Gastroesophageal sphincter (tissue), 4 donors: Measurements from ENCODE around the gene TNS3. TPM values are rescaled to one million over a fixed set of nuclear protein-coding genes. Genes with fewer than 3 reads are reported as not detected.

Source experiments
- ATAC-seq: fragments of 150-250 bp; one replicate; pipeline ENCODE4 v1.9.1; 2016; ENCODE audit warnings: mild to moderate bottlenecking, moderate library complexity
- H3K27ac ChIP-seq, 4 donors: fragments of 200-600 bp; sonication (generic) in 3 of 4; 1 replicate in 3 of 4; 2 replicates in 1 of 4; pipeline ENCODE4 v1.5.1; 2016 to 2019
- H3K27me3 ChIP-seq: fragments of 200-600 bp; sonication (generic); one replicate; pipeline ENCODE4 v1.5.1; 2019
- H3K36me3 ChIP-seq, 2 donors: fragments of 200-600 bp; sonication (generic); one replicate each; pipeline ENCODE4 v1.5.1; 2019; ENCODE audit warnings: control low read depth in 1 of 2
- H3K4me1 ChIP-seq, 3 donors: fragments of 200-600 bp; sonication (generic); 1 replicate in 2 of 3; 2 replicates in 1 of 3; pipeline ENCODE4 v1.5.1; 2016 to 2019; ENCODE audit warnings: control low read depth in 2 of 3
- H3K4me3 ChIP-seq, 2 donors: fragments of 200-600 bp; sonication (generic); one replicate each; pipeline ENCODE4 v1.5.1; 2019; ENCODE audit warnings: mild to moderate bottlenecking in 1 of 2, moderate library complexity in 1 of 2
- H3K9me3 ChIP-seq, 3 donors: fragments of 200-600 bp; sonication (generic); one replicate each; pipeline ENCODE4 v1.5.1; 2017 to 2019; ENCODE audit warnings: control low read depth in 2 of 3
- EP300 ChIP-seq: sonication (generic); formaldehyde crosslinking; IDR thresholded peaks from one replicate; pipeline ENCODE4 v1.6.1; 2017; ENCODE audit warnings: antibody characterized with exemption, mild to moderate bottlenecking
- POLR2A ChIP-seq, 2 donors: fragments of 450-650 bp; IDR thresholded peaks; one replicate each; pipeline ENCODE4 v1.6.1; 2017; ENCODE audit warnings: antibody characterized with exemption in 2 of 2, mild to moderate bottlenecking in 2 of 2, moderate library complexity in 1 of 2
- POLR2AphosphoS5 ChIP-seq: sonication (generic); formaldehyde crosslinking; IDR thresholded peaks from one replicate; pipeline ENCODE4 v1.6.1; 2017; ENCODE audit warnings: antibody characterized with exemption
- WGBS, 2 donors: methylation state at CpG; one replicate each; pipeline ENCODE4 v1.1.5; 2018; ENCODE audit warnings: low coverage in 1 of 2; 5-methylcytosine and 5-hydroxymethylcytosine counted together
- total RNA-seq, 4 donors: library from RNA; depleted of rRNA; stranded (reverse); fragments of >200 nt; gene quantifications; one replicate each; pipeline ENCODE4 v1.1.0, GENCODE V29; 2016
- TF ChIP-seq, protein P1 (sequence below), 4 experiments: fragments of 200-600 bp in 2 of 4; fragments of 450-650 bp in 2 of 4; sonication (generic) in 1 of 4; IDR thresholded peaks; one replicate each; pipeline ENCODE4 v1.5.1; 2017 to 2019; ENCODE audit warnings: antibody characterized with exemption in 4 of 4, mild to moderate bottlenecking in 2 of 4, moderate library complexity in 2 of 4

The TNS3 gene
- total RNA-seq, 4 donors from 2014 or later: 35.0 to 61.3 (median 45.1) TPM

- no peaks in the 10 kb centered on the region for H3K9me3 ChIP-seq
- no peak overlapping the region for H3K4me3 ChIP-seq
- no peaks in the 10 kb centered on the region for H3K27me3 ChIP-seq
- 60 to 90% methylated on average over 5 to 9 of the region's 10 CpGs for WGBS, 2 donors
- H3K4me1 ChIP-seq: peaks cover 0 to 4% (median 0%) of the 10 kb centered on the region in 3 donors
- H3K36me3 ChIP-seq: peaks cover 0 to 23% of the 10 kb centered on the region in 2 donors
- no peak overlapping the region for H3K27ac ChIP-seq
- ATAC-seq: no peak
- TF ChIP-seq POLR2A (IDR thresholded peaks at IDR 0.05) (no peak), EP300 (no peak), POLR2AphosphoS5 (no peak)
- TF ChIP-seq, protein P1, sequence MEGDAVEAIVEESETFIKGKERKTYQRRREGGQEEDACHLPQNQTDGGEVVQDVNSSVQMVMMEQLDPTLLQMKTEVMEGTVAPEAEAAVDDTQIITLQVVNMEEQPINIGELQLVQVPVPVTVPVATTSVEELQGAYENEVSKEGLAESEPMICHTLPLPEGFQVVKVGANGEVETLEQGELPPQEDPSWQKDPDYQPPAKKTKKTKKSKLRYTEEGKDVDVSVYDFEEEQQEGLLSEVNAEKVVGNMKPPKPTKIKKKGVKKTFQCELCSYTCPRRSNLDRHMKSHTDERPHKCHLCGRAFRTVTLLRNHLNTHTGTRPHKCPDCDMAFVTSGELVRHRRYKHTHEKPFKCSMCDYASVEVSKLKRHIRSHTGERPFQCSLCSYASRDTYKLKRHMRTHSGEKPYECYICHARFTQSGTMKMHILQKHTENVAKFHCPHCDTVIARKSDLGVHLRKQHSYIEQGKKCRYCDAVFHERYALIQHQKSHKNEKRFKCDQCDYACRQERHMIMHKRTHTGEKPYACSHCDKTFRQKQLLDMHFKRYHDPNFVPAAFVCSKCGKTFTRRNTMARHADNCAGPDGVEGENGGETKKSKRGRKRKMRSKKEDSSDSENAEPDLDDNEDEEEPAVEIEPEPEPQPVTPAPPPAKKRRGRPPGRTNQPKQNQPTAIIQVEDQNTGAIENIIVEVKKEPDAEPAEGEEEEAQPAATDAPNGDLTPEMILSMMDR (IDR thresholded peaks at IDR 0.05): no peak
Measured at GRCh38 chr7:47385536-47386125, 196.3 kb downstream of the TNS3 start.

DNA sequence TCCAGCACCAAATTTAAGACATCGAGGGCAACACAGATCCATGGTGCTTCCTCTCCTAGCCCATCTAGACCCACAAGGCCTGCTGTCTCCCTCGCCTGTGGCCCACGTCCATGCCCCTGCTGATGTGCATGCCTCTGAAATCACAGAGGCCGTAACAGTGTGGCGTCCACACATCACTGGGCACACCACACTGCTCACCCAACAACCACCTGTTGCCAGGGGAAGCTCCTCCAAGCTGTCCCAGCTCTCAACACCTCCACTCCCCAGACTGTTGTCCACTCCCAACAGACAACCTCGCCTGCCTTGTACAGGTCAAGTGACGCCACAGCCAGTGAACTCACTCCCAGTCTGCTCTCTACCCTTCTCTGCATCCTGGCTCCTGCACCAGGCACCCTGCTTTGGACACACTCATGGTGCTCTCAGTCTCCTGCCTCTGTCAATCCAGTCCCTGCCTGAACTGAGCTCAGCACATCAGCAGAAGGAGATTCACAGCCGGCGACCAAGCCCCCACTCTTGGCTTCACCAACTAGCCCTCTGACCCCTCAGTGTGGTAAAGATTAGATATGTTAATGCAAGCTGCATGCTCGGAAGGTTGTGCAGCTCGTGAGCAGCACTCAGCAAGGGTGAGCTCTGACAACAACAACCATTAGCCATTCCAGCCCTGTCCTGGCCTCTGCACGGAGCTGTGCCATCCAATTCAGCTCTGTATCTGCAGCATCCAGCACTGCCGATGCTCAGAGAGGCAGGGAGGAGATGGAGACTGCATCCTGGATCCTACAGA, 197.0 kb downstream of the TNS3 start:
- 89 to 99% methylated on average over 5 to 9 of the region's 13 CpGs for WGBS, 2 donors
- Histone ChIP-seq H3K27ac (no peak overlapping the region), H3K27me3 (no peaks in the 10 kb centered on the region), H3K36me3 (peaks cover 0 to 17% of the 10 kb centered on the region in 2 donors), H3K4me1 (peaks cover 0 to 10% (median 4%) of the 10 kb centered on the region in 3 donors), H3K9me3 (no peaks in the 10 kb centered on the region), H3K4me3 (no peak overlapping the region)
- TF ChIP-seq, protein P1 (IDR thresholded peaks at IDR 0.05): no peak
- TF ChIP-seq EP300 (no peak), POLR2A (IDR thresholded peaks at IDR 0.05) (no peak)
- ATAC-seq: no peak

DNA sequence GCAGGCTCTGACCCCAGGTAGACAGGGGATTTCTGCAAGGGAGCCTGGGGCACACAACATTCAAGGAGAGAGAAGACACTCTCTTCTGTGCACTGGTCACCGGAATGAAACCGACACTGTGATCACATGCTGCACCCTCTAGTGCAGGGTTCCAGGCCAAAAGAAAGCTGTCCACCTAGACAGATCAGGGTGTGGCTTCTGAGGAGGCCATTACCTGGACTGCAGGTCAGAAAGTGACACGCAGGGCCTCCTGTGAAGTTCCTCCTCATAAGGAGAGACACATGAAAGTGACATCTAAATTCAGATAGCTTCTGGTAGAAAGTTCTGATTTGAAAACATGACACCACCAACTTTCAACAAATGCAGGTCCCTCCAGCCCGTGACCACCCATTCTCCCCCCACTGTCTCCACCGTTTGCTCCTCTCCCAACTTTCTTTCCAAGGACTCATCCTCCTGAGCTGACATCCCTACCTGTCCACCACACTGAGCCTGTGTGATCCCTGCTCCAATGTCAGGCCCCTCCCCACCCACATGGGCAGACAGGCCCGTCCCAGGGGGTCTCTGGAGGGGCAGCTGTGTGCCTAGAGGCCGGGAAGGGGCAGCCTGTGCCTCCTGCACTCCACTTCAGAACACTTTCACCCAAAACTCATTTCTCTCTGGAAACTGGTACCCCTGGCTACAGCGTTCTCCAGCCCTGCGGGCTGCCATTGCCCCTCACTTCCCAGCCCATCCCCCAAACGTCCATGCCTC, 198.0 kb downstream of the TNS3 start:
- ATAC-seq: no peak
- Histone ChIP-seq H3K27me3 (no peaks in the 10 kb centered on the region), H3K4me1 (peaks cover 0 to 19% (median 9%) of the 10 kb centered on the region in 3 donors), H3K36me3 (peaks cover 0 to 11% of the 10 kb centered on the region in 2 donors), H3K27ac (no peak overlapping the region), H3K4me3 (no peak overlapping the region), H3K9me3 (no peaks in the 10 kb centered on the region)
- WGBS, 2 donors: 95 to 100% methylated on average over 2 to 6 of the region's 10 CpGs
- TF ChIP-seq EP300 (no peak), POLR2AphosphoS5 (no peak), POLR2A (IDR thresholded peaks at IDR 0.05) (no peak)
- TF ChIP-seq, protein P1 (IDR thresholded peaks at IDR 0.05): no peak

GRCh38 chr7:47383072-47383471, 198.8 kb downstream of the TNS3 start:
- WGBS, 2 donors: 72 to 80% methylated on average over 8 of the region's 8 CpGs
- no peak for ATAC-seq

DNA sequence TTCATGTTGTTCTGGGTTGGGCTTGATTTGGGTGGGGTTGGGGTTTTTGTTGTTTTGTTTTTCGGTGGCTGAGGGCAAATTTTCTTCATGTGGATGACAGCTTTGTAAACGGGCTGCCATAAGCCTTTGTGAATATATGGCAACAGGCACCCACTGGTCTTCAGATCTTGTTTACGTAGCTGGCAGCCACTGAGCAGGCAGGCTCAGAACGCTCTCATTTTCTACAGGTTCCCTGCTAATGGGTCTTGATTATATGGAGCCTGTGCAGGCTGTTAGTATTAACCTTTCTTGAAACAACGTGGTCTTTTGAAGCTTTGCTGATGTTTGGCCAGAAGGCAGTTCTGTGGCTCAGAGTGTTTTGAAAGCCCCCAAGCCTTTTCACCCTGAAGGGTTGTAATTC, 199.7 kb downstream of the TNS3 start:
- Histone ChIP-seq H3K4me1 (peaks cover 0 to 19% (median 9%) of the 10 kb centered on the region in 3 donors), H3K27ac (no peak overlapping the region), H3K4me3 (no peak overlapping the region), H3K36me3 (peaks cover 0 to 11% of the 10 kb centered on the region in 2 donors), H3K9me3 (no peaks in the 10 kb centered on the region), H3K27me3 (no peaks in the 10 kb centered on the region)
- no peak for ATAC-seq
- WGBS, 2 donors: 67 to 84% methylated on average over 3 of the region's 5 CpGs
- TF ChIP-seq EP300: no peak

More at GRCh38 chr7:47383072-47383471, 198.8 kb downstream of the TNS3 start:
- no peak for TF ChIP-seq POLR2A (IDR thresholded peaks at IDR 0.05)
- TF ChIP-seq POLR2AphosphoS5: no peak
- no peak overlapping the region for H3K27ac ChIP-seq
- peaks cover 0 to 11% of the 10 kb centered on the region in 2 donors for H3K36me3 ChIP-seq
- no peaks in the 10 kb centered on the region for H3K9me3 ChIP-seq
- H3K27me3 ChIP-seq: no peaks in the 10 kb centered on the region
- H3K4me3 ChIP-seq: no peak overlapping the region
- H3K4me1 ChIP-seq: peaks cover 0 to 19% (median 9%) of the 10 kb centered on the region in 3 donors
